Caco-2 (cell line): ENCODE measurements around the gene WFS1. TPM values are rescaled to one million over a fixed set of nuclear protein-coding genes. Genes with fewer than 3 reads are reported as not detected.
A peak's percentile ranks its signal among the peaks of the same experiment; 100 is the strongest.

Experiments
- BruUV-seq: library from RNA; stranded (reverse); fragments of 400-500 nt; replicated peaks from 2 replicates; lab custom pipeline; 2021; lab: Mats Ljungman, UMichigan
- CTCF ChIA-PET: fragments of 300-600 bp; sonication (Branson Sonifier 250); formaldehyde crosslinking; loops from one replicate; lab custom pipeline; 2022; ENCODE audit warnings: antibody characterized with exemption; lab: Charles Lee
- POLR2A ChIA-PET: fragments of 300-600 bp; sonication (Branson Sonifier 250); formaldehyde crosslinking; loops from one replicate; lab custom pipeline; 2022; ENCODE audit warnings: antibody characterized with exemption; lab: Charles Lee
- DNase-seq, 2 experiments: peaks; one replicate each; pipeline versions ENCODE4 v3.0.0 to v3.0.0-alpha.2; 2020 to 2022
- H3K27me3 ChIP-seq: replicated peaks from 2 replicates; pipeline ENCODE4 v1.6.0; 2011; ENCODE audit warnings: low read length; ENCODE audit not compliant: control insufficient read depth, insufficient read depth
- H3K36me3 ChIP-seq: 2 replicates; pipeline ENCODE4 v1.5.1; 2011; ENCODE audit warnings: low read length; ENCODE audit not compliant: control insufficient read depth, insufficient read depth
- H3K4me1 ChIP-seq: fragments of 250-450 bp; sonication (Bioruptor Pico); 2 replicates; pipeline ENCODE4 v1.5.1; 2020; ENCODE audit warnings: mild to moderate bottlenecking
- H3K4me3 ChIP-seq: 2 replicates; pipeline ENCODE4 v1.5.1; 2011; ENCODE audit warnings: low read depth, mild to moderate bottlenecking, control low read depth, low read length
- H3K9me3 ChIP-seq: fragments of 250-450 bp; sonication (Bioruptor Pico); 2 replicates; pipeline ENCODE4 v1.5.1; 2020; ENCODE audit warnings: mild to moderate bottlenecking, moderate library complexity
- H3K27ac Mint-ChIP-seq: one replicate; pipeline ENCODE4 v1.8.0; 2022; ENCODE audit warnings: mixed read lengths; ENCODE audit not compliant: unreplicated experiment
- H3K27me3 Mint-ChIP-seq: one replicate; pipeline ENCODE4 v1.8.0; 2022; ENCODE audit warnings: mixed read lengths; ENCODE audit not compliant: insufficient read depth, unreplicated experiment
- H3K36me3 Mint-ChIP-seq: one replicate; pipeline ENCODE4 v1.8.0; 2022; ENCODE audit warnings: mild to moderate bottlenecking, mixed read lengths; ENCODE audit not compliant: insufficient read depth, unreplicated experiment
- H3K4me1 Mint-ChIP-seq: one replicate; pipeline ENCODE4 v1.8.0; 2022; ENCODE audit warnings: low read depth, mixed read lengths; ENCODE audit not compliant: unreplicated experiment
- H3K4me3 Mint-ChIP-seq: one replicate; pipeline ENCODE4 v1.8.0; 2022; ENCODE audit warnings: mild to moderate bottlenecking, moderate library complexity, mixed read lengths; ENCODE audit not compliant: unreplicated experiment
- H3K9me3 Mint-ChIP-seq: one replicate; pipeline ENCODE4 v1.8.0; 2022; ENCODE audit warnings: mixed read lengths; ENCODE audit not compliant: unreplicated experiment
- intact Hi-C: fragments of 100-400 bp; cut with micrococcal nuclease; formaldehyde crosslinking; loops from one replicate; pipeline ENCODE4 v1.10.0; 2022; ENCODE audit not compliant: unreplicated experiment
- total RNA-seq: library from RNA; stranded (reverse); gene quantifications from 2 replicates; pipeline ENCODE4 v1.2.3, GENCODE V29; 2022
- TF ChIP-seq, protein P1 (sequence below), 2 experiments: fragments of 200-600 bp in 1 of 2; IDR thresholded peaks; 1 replicate in 1 of 2; 2 replicates in 1 of 2; pipeline versions ENCODE4 v1.5.1 to v1.8.0; 2011 to 2022; ENCODE audit warnings: antibody characterized with exemption in 1 of 2, control low read depth in 1 of 2, inconsistent platforms in 1 of 2, low read depth in 1 of 2, low read length in 1 of 2, mild to moderate bottlenecking in 1 of 2, moderate library complexity in 1 of 2; ENCODE audit not compliant: insufficient read depth in 1 of 2, severe bottlenecking in 1 of 2, unreplicated experiment in 1 of 2

The WFS1 gene
- total RNA-seq, 1 experiment from 2014 or later, result 24.9 TPM

DNA sequence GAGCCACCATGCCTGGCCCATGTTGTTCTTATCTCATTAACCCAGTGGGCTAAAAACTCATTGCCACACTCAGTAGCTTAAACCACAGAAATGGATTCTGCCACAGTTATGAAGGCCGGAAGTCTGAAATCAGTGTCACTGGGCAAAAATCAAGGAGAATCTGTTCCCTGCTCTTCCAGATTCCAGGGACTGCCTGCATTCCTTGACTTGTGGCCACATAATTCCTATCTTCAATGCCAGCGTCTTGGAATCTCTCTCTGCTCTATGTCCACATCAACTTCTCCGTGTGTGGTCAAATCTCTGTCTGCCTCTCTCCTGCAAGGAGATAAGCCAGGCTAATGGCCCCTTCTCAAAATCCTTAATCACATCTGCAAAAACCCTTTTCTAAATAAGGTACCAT lies 4.1 kb upstream of the WFS1 start:
- no peaks in the 10 kb centered on the region for H3K9me3 Mint-ChIP-seq
- TF ChIP-seq, protein P1, sequence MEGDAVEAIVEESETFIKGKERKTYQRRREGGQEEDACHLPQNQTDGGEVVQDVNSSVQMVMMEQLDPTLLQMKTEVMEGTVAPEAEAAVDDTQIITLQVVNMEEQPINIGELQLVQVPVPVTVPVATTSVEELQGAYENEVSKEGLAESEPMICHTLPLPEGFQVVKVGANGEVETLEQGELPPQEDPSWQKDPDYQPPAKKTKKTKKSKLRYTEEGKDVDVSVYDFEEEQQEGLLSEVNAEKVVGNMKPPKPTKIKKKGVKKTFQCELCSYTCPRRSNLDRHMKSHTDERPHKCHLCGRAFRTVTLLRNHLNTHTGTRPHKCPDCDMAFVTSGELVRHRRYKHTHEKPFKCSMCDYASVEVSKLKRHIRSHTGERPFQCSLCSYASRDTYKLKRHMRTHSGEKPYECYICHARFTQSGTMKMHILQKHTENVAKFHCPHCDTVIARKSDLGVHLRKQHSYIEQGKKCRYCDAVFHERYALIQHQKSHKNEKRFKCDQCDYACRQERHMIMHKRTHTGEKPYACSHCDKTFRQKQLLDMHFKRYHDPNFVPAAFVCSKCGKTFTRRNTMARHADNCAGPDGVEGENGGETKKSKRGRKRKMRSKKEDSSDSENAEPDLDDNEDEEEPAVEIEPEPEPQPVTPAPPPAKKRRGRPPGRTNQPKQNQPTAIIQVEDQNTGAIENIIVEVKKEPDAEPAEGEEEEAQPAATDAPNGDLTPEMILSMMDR (IDR thresholded peaks at IDR 0.05; ENCODE audit: insufficient read depth in 1 of 2, low read depth in 1 of 2, low read length in 1 of 2, severe bottlenecking in 1 of 2, unreplicated experiment in 1 of 2), result no peak
- H3K27ac Mint-ChIP-seq, result no peak overlapping the region
- no peaks in the 10 kb centered on the region for H3K27me3 ChIP-seq
- H3K4me1 Mint-ChIP-seq, result no peaks in the 10 kb centered on the region
- peaks cover 8% of the 10 kb centered on the region; the same call in 1 of the 2 replicates for H3K4me1 ChIP-seq
- H3K36me3 ChIP-seq, result no peaks in the 10 kb centered on the region
- intact Hi-C loops, result no loop called here
- H3K9me3 ChIP-seq, result no peaks in the 10 kb centered on the region
- no peak overlapping the region for H3K4me3 ChIP-seq
- no peak for DNase-seq
- no TSS peak for BruUV-seq
- H3K27me3 Mint-ChIP-seq, result peaks cover 8% of the 10 kb centered on the region
- no peak overlapping the region for H3K4me3 Mint-ChIP-seq
- CTCF ChIA-PET, result no interaction called here
- POLR2A ChIA-PET, result no interaction called here
- H3K36me3 Mint-ChIP-seq, result peaks cover 7% of the 10 kb centered on the region

- TF ChIP-seq, protein P1 (IDR thresholded peaks at IDR 0.05; ENCODE audit: insufficient read depth in 1 of 2, low read depth in 1 of 2, low read length in 1 of 2, severe bottlenecking in 1 of 2, unreplicated experiment in 1 of 2), result no peak
- no peak for DNase-seq
- BruUV-seq, result no TSS peak
- Mint-ChIP-seq H3K27ac (no peak overlapping the region), H3K36me3 (peaks cover 12% of the 10 kb centered on the region), H3K4me3 (no peak overlapping the region), H3K4me1 (peaks cover 7% of the 10 kb centered on the region), H3K9me3 (no peaks in the 10 kb centered on the region), H3K27me3 (peaks cover 8% of the 10 kb centered on the region)
- no peak overlapping the region for H3K4me3 ChIP-seq
- peaks cover 13% of the 10 kb centered on the region; the same call in 1 of the 2 replicates for H3K4me1 ChIP-seq
- ChIA-PET POLR2A (no interaction called here), CTCF (no interaction called here)
- no peaks in the 10 kb centered on the region for H3K9me3 ChIP-seq
- H3K27me3 ChIP-seq, result no peaks in the 10 kb centered on the region
- intact Hi-C loops, result no loop called here
- H3K36me3 ChIP-seq, result no peaks in the 10 kb centered on the region
Observed at GRCh38 chr4:6267573-6267972, 2.1 kb upstream of the WFS1 start.

- POLR2A ChIA-PET, result interaction anchor here (0.6 to 1.0 kb wide), 2 partner anchors 10 to 448 kb away, joined by 3 to 5 read pairs; no protein-coding TSS in a partner anchor
- Histone ChIP-seq H3K36me3 (no peaks in the 10 kb centered on the region), H3K4me3 (peak overlapping the region; percentile 44), H3K9me3 (no peaks in the 10 kb centered on the region), H3K4me1 (peaks cover 24% of the 10 kb centered on the region), H3K27me3 (no peaks in the 10 kb centered on the region)
- Mint-ChIP-seq H3K27ac (no peak overlapping the region), H3K36me3 (peaks cover 12% of the 10 kb centered on the region), H3K27me3 (peaks cover 8% of the 10 kb centered on the region), H3K4me1 (peaks cover 16% of the 10 kb centered on the region), H3K9me3 (no peaks in the 10 kb centered on the region), H3K4me3 (peak overlapping the region; percentile 79)
- intact Hi-C loops, result no loop called here
- TF ChIP-seq, protein P1 (IDR thresholded peaks at IDR 0.05; ENCODE audit: insufficient read depth in 1 of 2, low read depth in 1 of 2, low read length in 1 of 2, severe bottlenecking in 1 of 2, unreplicated experiment in 1 of 2), result no peak
- no TSS peak for BruUV-seq
- no peak for DNase-seq
- CTCF ChIA-PET, result interaction anchor here (0.8 to 2.1 kb wide), 3 partner anchors 10 to 58 kb away, joined by 4 to 8 read pairs (median 7); no protein-coding TSS in a partner anchor
Observed at GRCh38 chr4:6268650-6269615, 717 bp upstream of the WFS1 start.
